ENCODE measurements around the gene ATF7IP.
"Not testable (repeated sequence)": the region's sequence is repeated elsewhere in the genome, so short reads cannot be mapped to it uniquely, and the experiment has no call there.

The ATF7IP gene

GRCh38 chr12:14373217-14373616 lies 7.7 kb downstream of the ATF7IP start:
- DNase-seq (ENCODE audit: low read depth, low spot score) = no peak

GRCh38 chr12:14379508-14379907 lies 14.0 kb downstream of the ATF7IP start:
- DNase-seq (ENCODE audit: low read depth, low spot score) = no peak

GRCh38 chr12:14384783-14385638 lies 19.5 kb downstream of the ATF7IP start:
- DNase-seq (ENCODE audit: low read depth, low spot score) = peak; percentile 95

GRCh38 chr12:14387219-14387871 lies 21.9 kb downstream of the ATF7IP start:
- no peak for DNase-seq (ENCODE audit: low read depth, low spot score)

- no peak for DNase-seq (ENCODE audit: low read depth, low spot score)
Measured at GRCh38 chr12:14390449-14390848, 25.0 kb downstream of the ATF7IP start.

GRCh38 chr12:14390870-14391530 lies 25.5 kb downstream of the ATF7IP start:
- no peak for DNase-seq (ENCODE audit: low read depth, low spot score)

GRCh38 chr12:14393751-14394150 lies 28.3 kb downstream of the ATF7IP start:
- DNase-seq (ENCODE audit: low read depth, low spot score) = peak; percentile 41

GRCh38 chr12:14394317-14395073 lies 29.0 kb downstream of the ATF7IP start:
- peak; percentile 91 for DNase-seq (ENCODE audit: low read depth, low spot score)

- DNase-seq (ENCODE audit: low read depth, low spot score) = no peak
Measured at GRCh38 chr12:14395074-14395778, 29.7 kb downstream of the ATF7IP start.

GRCh38 chr12:14396071-14396470 lies 30.6 kb downstream of the ATF7IP start:
- DNase-seq (ENCODE audit: low read depth, low spot score) = no peak

- DNase-seq (ENCODE audit: low read depth, low spot score) = peak; percentile 64
Measured at GRCh38 chr12:14399871-14400270, 34.4 kb downstream of the ATF7IP start.

- no peak for DNase-seq (ENCODE audit: low read depth, low spot score)
Measured at GRCh38 chr12:14400599-14400998, 35.1 kb downstream of the ATF7IP start.

GRCh38 chr12:14401267-14401666 lies 35.8 kb downstream of the ATF7IP start:
- DNase-seq (ENCODE audit: low read depth, low spot score) = not testable (repeated sequence)

GRCh38 chr12:14402697-14403096 lies 37.2 kb downstream of the ATF7IP start:
- no peak for DNase-seq (ENCODE audit: low read depth, low spot score)

GRCh38 chr12:14403293-14403692 lies 37.8 kb downstream of the ATF7IP start:
- DNase-seq (ENCODE audit: low read depth, low spot score) = no peak

GRCh38 chr12:14403711-14404196 lies 38.3 kb downstream of the ATF7IP start:
- peak; percentile 91 for DNase-seq (ENCODE audit: low read depth, low spot score)

GRCh38 chr12:14405407-14405806 lies 39.9 kb downstream of the ATF7IP start:
- not testable (repeated sequence) for DNase-seq (ENCODE audit: low read depth, low spot score)

GRCh38 chr12:14408208-14408607 lies 42.7 kb downstream of the ATF7IP start:
- DNase-seq (ENCODE audit: low read depth, low spot score) = peak; percentile 38

GRCh38 chr12:14410177-14410576 lies 44.7 kb downstream of the ATF7IP start:
- no peak for DNase-seq (ENCODE audit: low read depth, low spot score)

GRCh38 chr12:14410841-14411569 lies 45.5 kb downstream of the ATF7IP start:
- no peak for DNase-seq (ENCODE audit: low read depth, low spot score)

All from astrocyte of the hippocampus (primary cell).